Tibial nerve (tissue), 4 donors: ENCODE results near the gene PADI3. TPM values are rescaled to one million over a fixed set of nuclear protein-coding genes. Genes with fewer than 3 reads are reported as not detected.

ENCODE experiments used
- DNase-seq, 2 donors: peaks; one replicate each; pipeline ENCODE4 v3.0.0-alpha.2; 2019; ENCODE audit warnings: low spot score in 2 of 2
- H3K27ac ChIP-seq, 4 donors: fragments of 200-600 bp; sonication (generic) in 3 of 4; one replicate each; pipeline ENCODE4 v1.5.1; 2017 to 2019; ENCODE audit warnings: mild to moderate bottlenecking in 1 of 4
- H3K27me3 ChIP-seq, 2 donors: fragments of 200-600 bp; sonication (generic) in 1 of 2; one replicate each; pipeline versions ENCODE4 v1.5.1 to v1.6.0; 2017 to 2019
- H3K36me3 ChIP-seq, 3 donors: fragments of 200-600 bp; sonication (generic); one replicate each; pipeline ENCODE4 v1.5.1; 2018 to 2019
- H3K4me1 ChIP-seq, 4 donors: fragments of 200-600 bp; sonication (generic) in 3 of 4; one replicate each; pipeline ENCODE4 v1.5.1; 2017 to 2019
- H3K4me3 ChIP-seq, 4 donors: fragments of 200-600 bp; sonication (generic) in 3 of 4; one replicate each; pipeline ENCODE4 v1.5.1; 2017 to 2019; ENCODE audit warnings: mild to moderate bottlenecking in 1 of 4, moderate library complexity in 1 of 4
- H3K9me3 ChIP-seq, 4 donors: fragments of 200-600 bp; sonication (generic) in 3 of 4; one replicate each; pipeline ENCODE4 v1.5.1; 2017 to 2019
- EP300 ChIP-seq, 2 donors: sonication (generic); formaldehyde crosslinking; IDR thresholded peaks; one replicate each; pipeline ENCODE4 v1.6.1; 2017; ENCODE audit warnings: antibody characterized with exemption in 2 of 2, mild to moderate bottlenecking in 1 of 2
- POLR2A ChIP-seq, 2 donors: fragments of 450-650 bp; IDR thresholded peaks; one replicate each; pipeline ENCODE4 v1.6.1; 2017; ENCODE audit warnings: antibody characterized with exemption in 2 of 2, mild to moderate bottlenecking in 2 of 2, moderate library complexity in 2 of 2
- WGBS, 2 donors: methylation state at CpG; one replicate each; pipeline ENCODE4 v1.1.5; 2018; 5-methylcytosine and 5-hydroxymethylcytosine counted together
- total RNA-seq, 4 donors: library from RNA; depleted of rRNA; stranded (reverse); fragments of >200 nt; gene quantifications; one replicate each; pipeline ENCODE4 v1.1.0, GENCODE V29; 2016
- TF ChIP-seq, protein P1 (sequence below), 5 experiments: fragments of 200-600 bp in 3 of 5; fragments of 450-650 bp in 2 of 5; sonication (generic) in 3 of 5; IDR thresholded peaks; one replicate each; pipeline ENCODE4 v1.5.1; 2016 to 2019; ENCODE audit warnings: antibody characterized with exemption in 5 of 5, mild to moderate bottlenecking in 3 of 5, moderate library complexity in 2 of 5

The PADI3 gene
- total RNA-seq, 4 donors from 2014 or later = not detected

GRCh38 chr1:17212009-17212408 lies 36.9 kb upstream of the PADI3 start:
- Histone ChIP-seq H3K9me3 (no peaks in the 10 kb centered on the region), H3K27ac (no peak overlapping the region), H3K27me3 (peaks cover 0 to 23% of the 10 kb centered on the region in 2 donors), H3K4me3 (no peak overlapping the region), H3K36me3 (no peaks in the 10 kb centered on the region), H3K4me1 (peaks cover 0 to 7% (median 0%) of the 10 kb centered on the region in 4 donors)
- 67 to 77% methylated on average over 7 to 10 of the region's 10 CpGs for WGBS, 2 donors
- DNase-seq = no peak
- TF ChIP-seq, protein P1, sequence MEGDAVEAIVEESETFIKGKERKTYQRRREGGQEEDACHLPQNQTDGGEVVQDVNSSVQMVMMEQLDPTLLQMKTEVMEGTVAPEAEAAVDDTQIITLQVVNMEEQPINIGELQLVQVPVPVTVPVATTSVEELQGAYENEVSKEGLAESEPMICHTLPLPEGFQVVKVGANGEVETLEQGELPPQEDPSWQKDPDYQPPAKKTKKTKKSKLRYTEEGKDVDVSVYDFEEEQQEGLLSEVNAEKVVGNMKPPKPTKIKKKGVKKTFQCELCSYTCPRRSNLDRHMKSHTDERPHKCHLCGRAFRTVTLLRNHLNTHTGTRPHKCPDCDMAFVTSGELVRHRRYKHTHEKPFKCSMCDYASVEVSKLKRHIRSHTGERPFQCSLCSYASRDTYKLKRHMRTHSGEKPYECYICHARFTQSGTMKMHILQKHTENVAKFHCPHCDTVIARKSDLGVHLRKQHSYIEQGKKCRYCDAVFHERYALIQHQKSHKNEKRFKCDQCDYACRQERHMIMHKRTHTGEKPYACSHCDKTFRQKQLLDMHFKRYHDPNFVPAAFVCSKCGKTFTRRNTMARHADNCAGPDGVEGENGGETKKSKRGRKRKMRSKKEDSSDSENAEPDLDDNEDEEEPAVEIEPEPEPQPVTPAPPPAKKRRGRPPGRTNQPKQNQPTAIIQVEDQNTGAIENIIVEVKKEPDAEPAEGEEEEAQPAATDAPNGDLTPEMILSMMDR (IDR thresholded peaks at IDR 0.05) = no peak
- TF ChIP-seq EP300 (IDR thresholded peaks at IDR 0.05) (no peak), POLR2A (IDR thresholded peaks at IDR 0.05) (no peak)

- Histone ChIP-seq H3K36me3 (no peaks in the 10 kb centered on the region), H3K27ac (no peak overlapping the region), H3K9me3 (no peaks in the 10 kb centered on the region), H3K4me1 (peaks cover 0 to 7% (median 0%) of the 10 kb centered on the region in 4 donors), H3K4me3 (no peak overlapping the region), H3K27me3 (peaks cover 0 to 23% of the 10 kb centered on the region in 2 donors)
- no peak for TF ChIP-seq POLR2A (IDR thresholded peaks at IDR 0.05)
- TF ChIP-seq EP300 (IDR thresholded peaks at IDR 0.05) = no peak
- TF ChIP-seq, protein P1 (IDR thresholded peaks at IDR 0.05) = no peak
- 35 to 36% methylated on average over 11 to 13 of the region's 13 CpGs for WGBS, 2 donors
- no peak for DNase-seq
Observed at GRCh38 chr1:17212487-17213121, 36.3 kb upstream of the PADI3 start.

DNA sequence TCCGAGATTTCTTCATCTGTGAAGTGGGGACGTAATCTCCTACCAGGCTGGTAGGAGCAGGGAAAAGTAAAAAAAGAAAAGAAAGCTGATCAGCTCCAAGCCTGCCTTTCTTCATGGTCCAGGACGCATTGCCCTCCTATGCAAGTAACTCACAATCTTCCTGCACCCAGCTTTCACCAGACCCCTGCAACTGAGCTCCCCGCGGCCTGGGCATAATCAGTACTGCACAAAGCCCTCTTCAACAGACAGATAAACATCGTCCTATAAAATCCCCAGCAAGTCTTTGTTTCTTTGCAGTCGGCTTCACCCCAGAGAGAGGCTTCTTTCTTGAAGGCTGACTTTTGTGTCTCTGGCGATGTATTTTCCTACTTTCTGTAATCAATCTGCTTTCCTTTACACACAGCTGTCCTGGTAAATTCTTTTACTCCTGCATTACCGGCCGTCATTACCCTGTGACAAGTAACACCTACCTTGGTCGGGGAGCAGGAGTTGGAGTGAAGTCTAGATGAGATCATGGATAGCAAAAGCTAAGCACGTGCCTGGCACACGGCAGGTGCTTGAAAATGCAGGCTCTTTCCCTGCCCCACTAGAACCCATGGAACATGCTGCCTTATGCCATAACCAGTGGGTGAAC lies 35.6 kb upstream of the PADI3 start:
- H3K4me1 ChIP-seq = peaks cover 0 to 7% (median 0%) of the 10 kb centered on the region in 4 donors
- 47 to 55% methylated on average over 13 of the region's 13 CpGs for WGBS, 2 donors
- no peak for TF ChIP-seq EP300 (IDR thresholded peaks at IDR 0.05)
- TF ChIP-seq, protein P1 (IDR thresholded peaks at IDR 0.05) = no peak
- no peak for TF ChIP-seq POLR2A (IDR thresholded peaks at IDR 0.05)
- no peak for DNase-seq
- no peaks in the 10 kb centered on the region for H3K36me3 ChIP-seq
- no peak overlapping the region for H3K4me3 ChIP-seq
- H3K27me3 ChIP-seq = peaks cover 0 to 23% of the 10 kb centered on the region in 2 donors
- no peaks in the 10 kb centered on the region for H3K9me3 ChIP-seq
- no peak overlapping the region for H3K27ac ChIP-seq

GRCh38 chr1:17213782-17214148 lies 35.1 kb upstream of the PADI3 start:
- peaks cover 0 to 23% of the 10 kb centered on the region in 2 donors for H3K27me3 ChIP-seq

More at GRCh38 chr1:17213782-17214148, 35.1 kb upstream of the PADI3 start:
- Histone ChIP-seq H3K4me1 (peaks cover 0 to 7% (median 0%) of the 10 kb centered on the region in 4 donors), H3K27ac (no peak overlapping the region), H3K9me3 (no peaks in the 10 kb centered on the region), H3K4me3 (no peak overlapping the region), H3K36me3 (no peaks in the 10 kb centered on the region)
- DNase-seq = no peak
- TF ChIP-seq EP300 (IDR thresholded peaks at IDR 0.05) (no peak), POLR2A (IDR thresholded peaks at IDR 0.05) (no peak)
- TF ChIP-seq, protein P1 (IDR thresholded peaks at IDR 0.05) = no peak
- 87 to 91% methylated on average over 9 of the region's 9 CpGs for WGBS, 2 donors
